Liver (tissue), 9 donors: ENCODE data around the gene ALDH7A1. TPM values are rescaled to one million over a fixed set of nuclear protein-coding genes. Genes with fewer than 3 reads are reported as not detected.

Experiments
- DNase-seq: peaks from one replicate; pipeline ENCODE4 v3.0.0-alpha.2; 2017; ENCODE audit warnings: low spot score
- H3K27ac ChIP-seq, 2 donors: one replicate each; pipeline ENCODE4 v1.7.0; 2013; ENCODE audit warnings: inconsistent platforms in 2 of 2, low read length in 2 of 2, control low read depth in 1 of 2, low read depth in 1 of 2, mild to moderate bottlenecking in 1 of 2
- H3K27me3 ChIP-seq, 4 donors: one replicate each; pipeline versions ENCODE4 v1.6.1 to v1.7.0; 2013; ENCODE audit warnings: low read length in 3 of 4, inconsistent platforms in 1 of 4, mild to moderate bottlenecking in 1 of 4, moderate library complexity in 1 of 4; ENCODE audit not compliant: control insufficient read depth in 4 of 4, insufficient read depth in 4 of 4
- H3K36me3 ChIP-seq, 4 donors: one replicate each; pipeline versions ENCODE4 v1.6.1 to v1.7.0; 2013; ENCODE audit warnings: low read length in 3 of 4, mild to moderate bottlenecking in 3 of 4, low read depth in 1 of 4, moderate library complexity in 1 of 4; ENCODE audit not compliant: control insufficient read depth in 4 of 4, insufficient read depth in 3 of 4
- H3K4me1 ChIP-seq, 4 donors: one replicate each; pipeline versions ENCODE4 v1.6.1 to v1.7.0; 2013; ENCODE audit warnings: low read length in 3 of 4, mild to moderate bottlenecking in 3 of 4, moderate library complexity in 1 of 4; ENCODE audit not compliant: control insufficient read depth in 4 of 4, insufficient read depth in 4 of 4
- H3K4me3 ChIP-seq, 3 donors: one replicate each; pipeline versions ENCODE4 v1.6.1 to v1.7.0; 2013; ENCODE audit warnings: low read length in 3 of 3, control low read depth in 1 of 3, low read depth in 1 of 3, mild to moderate bottlenecking in 1 of 3
- H3K9ac ChIP-seq, 2 donors: one replicate each; pipeline ENCODE4 v1.7.0; 2013; ENCODE audit warnings: low read length in 2 of 2, mild to moderate bottlenecking in 2 of 2, moderate library complexity in 2 of 2, control low read depth in 1 of 2, low read depth in 1 of 2
- H3K9me3 ChIP-seq, 4 donors: one replicate each; pipeline versions ENCODE4 v1.6.1 to v1.7.0; 2013; ENCODE audit warnings: low read length in 3 of 4; ENCODE audit not compliant: control insufficient read depth in 4 of 4
- ATF3 ChIP-seq: IDR thresholded peaks from 2 replicates; pipeline ENCODE4 v1.6.1; 2016; ENCODE audit warnings: antibody characterized with exemption
- CTCF ChIP-seq: fragments of 150-350 bp; IDR thresholded peaks from 2 replicates; pipeline ENCODE4 v1.5.1; 2017; ENCODE audit warnings: improper control_type of control experiment, low read depth, low read length; ENCODE audit not compliant: missing input control
- FOXA2 ChIP-seq: IDR thresholded peaks from 2 replicates; pipeline ENCODE4 v1.6.1; 2016; ENCODE audit warnings: antibody characterized with exemption
- GABPA ChIP-seq, 2 donors: IDR thresholded peaks in 1 of 2; conservative IDR thresholded peaks in 1 of 2; 2 replicates each; pipeline ENCODE4 v1.6.1; 2016; ENCODE audit warnings: antibody characterized with exemption in 2 of 2, mild to moderate bottlenecking in 1 of 2, moderate library complexity in 1 of 2
- HNF4A ChIP-seq, 2 donors: conservative IDR thresholded peaks; 2 replicates each; pipeline ENCODE4 v1.6.1; 2016; ENCODE audit warnings: antibody characterized with exemption in 2 of 2, mild to moderate bottlenecking in 2 of 2
- HNF4G ChIP-seq: IDR thresholded peaks from 2 replicates; pipeline ENCODE4 v1.6.1; 2016; ENCODE audit warnings: antibody characterized with exemption
- JUND ChIP-seq, 2 donors: IDR thresholded peaks; 2 replicates each; pipeline ENCODE4 v1.6.1; 2016; ENCODE audit warnings: antibody characterized with exemption in 2 of 2
- NR2F2 ChIP-seq: IDR thresholded peaks from 2 replicates; pipeline ENCODE4 v1.6.1; 2016; ENCODE audit warnings: antibody characterized with exemption
- RAD21 ChIP-seq, 2 donors: IDR thresholded peaks; 2 replicates each; pipeline ENCODE4 v1.6.1; 2016; ENCODE audit warnings: antibody characterized with exemption in 2 of 2, mild to moderate bottlenecking in 2 of 2
- RXRA ChIP-seq, 2 donors: IDR thresholded peaks; 2 replicates each; pipeline ENCODE4 v1.6.1; 2017 to 2018; ENCODE audit warnings: antibody characterized with exemption in 2 of 2, mild to moderate bottlenecking in 1 of 2
- TAF1 ChIP-seq: conservative IDR thresholded peaks from 2 replicates; pipeline ENCODE4 v1.6.1; 2016; ENCODE audit warnings: antibody characterized with exemption, mild to moderate bottlenecking
- YY1 ChIP-seq: IDR thresholded peaks from 2 replicates; pipeline ENCODE4 v1.6.1; 2016; ENCODE audit warnings: antibody characterized with exemption, mild to moderate bottlenecking
- ZBTB33 ChIP-seq: IDR thresholded peaks from 2 replicates; pipeline ENCODE4 v1.6.1; 2016; ENCODE audit warnings: antibody characterized with exemption
- WGBS: extraction: QIAGEN DNeasy Blood & Tissue Kit; methylation state at CpG from one replicate; pipeline ENCODE4 v1.1.7; 2013; 5-methylcytosine and 5-hydroxymethylcytosine counted together
- polyA plus RNA-seq, 2 donors: library from polyadenylated mRNA; stranded (reverse) in 1 of 2; unstranded in 1 of 2; fragments of 200-250 nt in 1 of 2; fragments of >200 nt in 1 of 2; fragmentation: Nextera tagmentation in 1 of 2; extraction: Ambion mirVana in 1 of 2; gene quantifications; one replicate each; pipeline versions ENCODE4 v1.2.1 to v1.2.3, GENCODE V29; 2013 to 2015
- total RNA-seq, 2 donors: library from RNA; depleted of rRNA; stranded (reverse); fragments of >200 nt; gene quantifications; one replicate each; pipeline ENCODE4 v1.2.3, GENCODE V29; 2014
- donor health status: healthy.
- donor health status: healthy.
- donor health status: healthy.
- donor health status: healthy.
- donor health status: healthy.

ALDH7A1 gene
- total and polyA plus RNA-seq, 4 donors: 47.7 to 86.9 (median 58.4) TPM

GRCh38 chr5:126531543-126532120, 63.4 kb downstream of the ALDH7A1 start:
- 82% methylated on average over 4 of the region's 4 CpGs for WGBS
- H3K4me3 ChIP-seq: no peak overlapping the region
- no peaks in the 10 kb centered on the region for H3K4me1 ChIP-seq
- no peak overlapping the region for H3K27ac ChIP-seq
- TF ChIP-seq FOXA2: no peak
- no peak for TF ChIP-seq ATF3
- no peak for TF ChIP-seq CTCF
- TF ChIP-seq NR2F2: peak; percentile 12
- no peak for TF ChIP-seq TAF1
- no peaks in the 10 kb centered on the region for H3K27me3 ChIP-seq
- H3K9ac ChIP-seq: no peak overlapping the region
- no peak for DNase-seq
- no peaks in the 10 kb centered on the region for H3K36me3 ChIP-seq
- no peaks in the 10 kb centered on the region for H3K9me3 ChIP-seq

GRCh38 chr5:126527892-126528291, 67.1 kb downstream of the ALDH7A1 start:
- Histone ChIP-seq H3K9me3 (no peaks in the 10 kb centered on the region), H3K9ac (no peak overlapping the region), H3K27me3 (no peaks in the 10 kb centered on the region), H3K4me1 (no peaks in the 10 kb centered on the region), H3K36me3 (no peaks in the 10 kb centered on the region), H3K27ac (no peak overlapping the region), H3K4me3 (no peak overlapping the region)
- DNase-seq: no peak
- no peak for TF ChIP-seq RAD21 (IDR thresholded peaks at IDR 0.05)
- TF ChIP-seq GABPA (IDR thresholded peaks at IDR 0.05 in 1 of 2, conservative IDR thresholded peaks at IDR 0.05 in 1 of 2): no peak
- TF ChIP-seq CTCF: no peak
- no peak for TF ChIP-seq ZBTB33
- no peak for TF ChIP-seq FOXA2
- no peak for TF ChIP-seq HNF4G
- TF ChIP-seq ATF3: no peak
- no peak for TF ChIP-seq JUND (IDR thresholded peaks at IDR 0.05)
- no peak for TF ChIP-seq RXRA (IDR thresholded peaks at IDR 0.05)
- no peak for TF ChIP-seq TAF1
- no peak for TF ChIP-seq HNF4A (conservative IDR thresholded peaks at IDR 0.05)
- no peak for TF ChIP-seq YY1
